CD14-positive monocyte (primary cell): ENCODE measurements around the gene DNAH10. TPM values are rescaled to one million over a fixed set of nuclear protein-coding genes. Genes with fewer than 3 reads are reported as not detected.

Experiments
- DNase-seq, 3 donors: peaks; one replicate each; pipeline ENCODE4 v3.0.0-alpha.2; 2011 to 2022
- H2AFZ ChIP-seq: 2 replicates; pipeline ENCODE4 v1.6.0; 2012; ENCODE audit warnings: mild to moderate bottlenecking, low read depth, low read length, inconsistent platforms; ENCODE audit not compliant: insufficient read depth, poor library complexity, severe bottlenecking
- H3K27ac ChIP-seq, 2 donors: 1 replicate in 1 of 2; 2 replicates in 1 of 2; pipeline ENCODE4 v1.5.1; 2012 to 2013; ENCODE audit warnings: low read length in 2 of 2, control low read depth in 1 of 2, inconsistent platforms in 1 of 2, low read depth in 1 of 2, mild to moderate bottlenecking in 1 of 2
- H3K27me3 ChIP-seq, 2 donors: one replicate each; pipeline versions ENCODE4 v1.6.0 to v1.6.1; 2011 to 2013; ENCODE audit warnings: low read length in 2 of 2; ENCODE audit not compliant: control insufficient read depth in 2 of 2, insufficient read depth in 2 of 2
- H3K36me3 ChIP-seq, 2 donors: replicated peaks in 1 of 2; 1 replicate in 1 of 2; 2 replicates in 1 of 2; pipeline versions ENCODE4 v1.5.1 to v1.6.1; 2012 to 2013; ENCODE audit warnings: low read length in 2 of 2, control low read depth in 1 of 2, inconsistent platforms in 1 of 2, mild to moderate bottlenecking in 1 of 2; ENCODE audit not compliant: insufficient read depth in 2 of 2, control insufficient read depth in 1 of 2
- H3K4me1 ChIP-seq, 2 donors: 1 replicate in 1 of 2; 2 replicates in 1 of 2; pipeline versions ENCODE4 v1.5.1 to v1.6.1; 2012 to 2013; ENCODE audit warnings: low read length in 2 of 2, control low read depth in 1 of 2, inconsistent platforms in 1 of 2, mild to moderate bottlenecking in 1 of 2, moderate library complexity in 1 of 2; ENCODE audit not compliant: insufficient read depth in 2 of 2, control insufficient read depth in 1 of 2
- H3K4me2 ChIP-seq: replicated peaks from 2 replicates; pipeline ENCODE3; 2012; ENCODE audit warnings: low read length, moderate library complexity, mild to moderate bottlenecking; ENCODE audit not compliant: poor library complexity, severe bottlenecking; ENCODE audit errors: extremely low read depth
- H3K4me3 ChIP-seq, 3 experiments: fragments of 200-600 bp in 1 of 3; sonication (generic) in 1 of 3; replicated peaks in 1 of 3; 1 replicate in 2 of 3; 2 replicates in 1 of 3; pipeline ENCODE4 v1.5.1; 2011 to 2013; ENCODE audit warnings: low read length in 3 of 3, mild to moderate bottlenecking in 3 of 3, control low read depth in 2 of 3, low read depth in 2 of 3, inconsistent platforms in 1 of 3, moderate library complexity in 1 of 3
- H3K79me2 ChIP-seq: 2 replicates; pipeline ENCODE4 v1.6.0; 2012; ENCODE audit warnings: mild to moderate bottlenecking, control low read depth, inconsistent platforms, low read length, moderate library complexity; ENCODE audit not compliant: insufficient read depth
- H3K9ac ChIP-seq: 2 replicates; pipeline ENCODE4 v1.6.0; 2017; ENCODE audit warnings: low read length, mild to moderate bottlenecking; ENCODE audit not compliant: insufficient read depth, poor library complexity, severe bottlenecking
- H3K9me3 ChIP-seq, 2 donors: replicated peaks in 1 of 2; 1 replicate in 1 of 2; 2 replicates in 1 of 2; pipeline versions ENCODE4 v1.5.1 to v1.6.1; 2012 to 2013; ENCODE audit warnings: low read length in 2 of 2, control low read depth in 1 of 2; ENCODE audit not compliant: control insufficient read depth in 1 of 2, insufficient read depth in 1 of 2
- H4K20me1 ChIP-seq: 2 replicates; pipeline ENCODE4 v1.6.0; 2012; ENCODE audit warnings: mild to moderate bottlenecking, low read length, control low read depth, moderate library complexity; ENCODE audit not compliant: insufficient read depth
- H3K27ac Mint-ChIP-seq, 7 donors: one replicate each; pipeline ENCODE4 v1.8.0; 2020; ENCODE audit warnings: mild to moderate bottlenecking in 7 of 7, mixed read lengths in 7 of 7, moderate library complexity in 6 of 7, inconsistent platforms in 2 of 7
- H3K27me3 Mint-ChIP-seq, 3 donors: one replicate each; pipeline ENCODE4 v1.8.0; 2021 to 2022; ENCODE audit warnings: low read depth in 3 of 3, mild to moderate bottlenecking in 3 of 3, mixed read lengths in 3 of 3, moderate library complexity in 3 of 3, inconsistent platforms in 1 of 3
- H3K36me3 Mint-ChIP-seq, 2 donors: one replicate each; pipeline ENCODE4 v1.8.0; 2020; ENCODE audit warnings: mixed read lengths in 2 of 2, inconsistent platforms in 1 of 2, mild to moderate bottlenecking in 1 of 2
- H3K4me1 Mint-ChIP-seq: one replicate; pipeline ENCODE4 v1.8.0; 2020; ENCODE audit warnings: mild to moderate bottlenecking, mixed read lengths
- H3K4me3 Mint-ChIP-seq, 2 donors: one replicate each; pipeline ENCODE4 v1.8.0; 2020; ENCODE audit warnings: mild to moderate bottlenecking in 2 of 2, mixed read lengths in 2 of 2, moderate library complexity in 1 of 2
- H3K9me3 Mint-ChIP-seq, 7 donors: one replicate each; pipeline ENCODE4 v1.8.0; 2020 to 2022; ENCODE audit warnings: mixed read lengths in 7 of 7, mild to moderate bottlenecking in 6 of 7, moderate library complexity in 6 of 7, inconsistent platforms in 2 of 7
- CTCF ChIP-seq: fragments of 200-600 bp; IDR thresholded peaks from one replicate; pipeline ENCODE4 v1.8.0; 2022; ENCODE audit warnings: antibody characterized with exemption, mild to moderate bottlenecking
- WGBS: methylation state at CpG from one replicate; pipeline ENCODE4 v1.1.5; 2013; ENCODE audit warnings: missing lambda C conversion rate; ENCODE audit not compliant: insufficient coverage; 5-methylcytosine and 5-hydroxymethylcytosine counted together
- intact Hi-C, 2 donors: fragments of 100-400 bp; cut with micrococcal nuclease; formaldehyde crosslinking; loops; one replicate each; pipeline versions ENCODE4 v1.15.0 to v1.15.1; 2023
- polyA plus RNA-seq, 3 donors: library from polyadenylated mRNA; depleted of rRNA in 1 of 3; unstranded in 2 of 3; stranded (reverse) in 1 of 3; fragments of 300-500 nt in 2 of 3; fragments of >200 nt in 1 of 3; fragmentation: Illumina TruSeq in 2 of 3; gene quantifications; 1 replicate in 2 of 3; 2 replicates in 1 of 3; pipeline ENCODE4 v1.2.3, GENCODE V29; 2012 to 2021

DNAH10 gene
- polyA plus RNA-seq, 3 donors = not detected

GRCh38 chr12:123895451-123895850 is 133.3 kb downstream of the DNAH10 start:
- intact Hi-C loops = no loop called here
- Mint-ChIP-seq H3K36me3 (no peaks in the 10 kb centered on the region), H3K9me3 (peaks cover 0 to 4% (median 0%) of the 10 kb centered on the region in 7 donors), H3K27me3 (peaks cover 3 to 7% (median 6%) of the 10 kb centered on the region in 3 donors), H3K27ac (no peak overlapping the region), H3K4me1 (peaks cover 19% of the 10 kb centered on the region), H3K4me3 (no peak overlapping the region)
- no peak for TF ChIP-seq CTCF
- Histone ChIP-seq H3K9ac (no peak overlapping the region), H3K79me2 (no peaks in the 10 kb centered on the region), H3K4me1 (no peaks in the 10 kb centered on the region), H2AFZ (no peak overlapping the region), H3K9me3 (no peaks in the 10 kb centered on the region), H3K36me3 (no peaks in the 10 kb centered on the region), H3K4me3 (no peak overlapping the region), H3K27me3 (no peaks in the 10 kb centered on the region), H3K27ac (no peak overlapping the region), H3K4me2 (no peak overlapping the region), H4K20me1 (no peaks in the 10 kb centered on the region)
- DNase-seq = no peak
- WGBS = 87% methylated on average over 3 of the region's 8 CpGs

GRCh38 chr12:123896767-123897166 is 134.7 kb downstream of the DNAH10 start:
- H3K27me3 ChIP-seq = no peaks in the 10 kb centered on the region
- no peak for TF ChIP-seq CTCF
- no peak overlapping the region for H3K27ac Mint-ChIP-seq
- H3K4me3 ChIP-seq = no peak overlapping the region
- peaks cover 0 to 3% (median 0%) of the 10 kb centered on the region in 3 donors for H3K27me3 Mint-ChIP-seq
- no peak overlapping the region for H2AFZ ChIP-seq
- 50% methylated on average over 2 of the region's 8 CpGs for WGBS
- no peak overlapping the region for H3K4me3 Mint-ChIP-seq
- H3K4me1 Mint-ChIP-seq = peaks cover 12% of the 10 kb centered on the region
- H3K4me2 ChIP-seq = no peak overlapping the region
- no peak for DNase-seq
- no peak overlapping the region for H3K27ac ChIP-seq
- no peaks in the 10 kb centered on the region for H3K79me2 ChIP-seq
- H4K20me1 ChIP-seq = no peaks in the 10 kb centered on the region
- no peaks in the 10 kb centered on the region for H3K4me1 ChIP-seq
- H3K9ac ChIP-seq = no peak overlapping the region
- H3K9me3 Mint-ChIP-seq = peaks cover 0 to 4% (median 0%) of the 10 kb centered on the region in 7 donors
- intact Hi-C loops = no loop called here
- no peaks in the 10 kb centered on the region for H3K36me3 ChIP-seq
- H3K36me3 Mint-ChIP-seq = no peaks in the 10 kb centered on the region
- no peaks in the 10 kb centered on the region for H3K9me3 ChIP-seq
